ENCODE measurements around the gene EME1.

- TF ChIP-seq POLR2AphosphoS5 (IDR thresholded peaks at IDR 0.05; ENCODE audit: low read depth, low read length) (no peak), POLR2A (IDR thresholded peaks at IDR 0.05; ENCODE audit: low read depth, low read length) (no peak)
Measured at GRCh38 chr17:50355336-50355700, 17.7 kb upstream of the EME1 start.

All from GM12892 (cell line).